ENCODE data around the gene CBLL2.

CBLL2 gene

GRCh38 chrX:22314692-22315091 is 42.0 kb downstream of the CBLL2 start:
- no peak for TF ChIP-seq CTCF (IDR thresholded peaks at IDR 0.05)

GRCh38 chrX:22315151-22315550 is 42.4 kb downstream of the CBLL2 start:
- TF ChIP-seq CTCF (IDR thresholded peaks at IDR 0.05) = no peak

- no peak for TF ChIP-seq CTCF (IDR thresholded peaks at IDR 0.05)
These were observed 47.6 kb downstream of the CBLL2 start for GRCh38 chrX:22320236-22320873.

- no peak for TF ChIP-seq CTCF (IDR thresholded peaks at IDR 0.05)
These were observed 50.8 kb downstream of the CBLL2 start for GRCh38 chrX:22323541-22323940.
